ENCODE results near the gene KLHL35.

- TF ChIP-seq CTCF (IDR thresholded peaks at IDR 0.05; ENCODE audit: borderline replicate concordance, extremely low read depth, low read length, poor library complexity, severe bottlenecking): peak; percentile 99
- TF ChIP-seq EZH2 (IDR thresholded peaks at IDR 0.05; ENCODE audit: borderline replicate concordance, low read depth, low read length, severe bottlenecking): no peak
These were observed 12.4 kb upstream of the KLHL35 start for GRCh38 chr11:75445315-75445953.
